ENCODE results near the gene PARP11.

DNA sequence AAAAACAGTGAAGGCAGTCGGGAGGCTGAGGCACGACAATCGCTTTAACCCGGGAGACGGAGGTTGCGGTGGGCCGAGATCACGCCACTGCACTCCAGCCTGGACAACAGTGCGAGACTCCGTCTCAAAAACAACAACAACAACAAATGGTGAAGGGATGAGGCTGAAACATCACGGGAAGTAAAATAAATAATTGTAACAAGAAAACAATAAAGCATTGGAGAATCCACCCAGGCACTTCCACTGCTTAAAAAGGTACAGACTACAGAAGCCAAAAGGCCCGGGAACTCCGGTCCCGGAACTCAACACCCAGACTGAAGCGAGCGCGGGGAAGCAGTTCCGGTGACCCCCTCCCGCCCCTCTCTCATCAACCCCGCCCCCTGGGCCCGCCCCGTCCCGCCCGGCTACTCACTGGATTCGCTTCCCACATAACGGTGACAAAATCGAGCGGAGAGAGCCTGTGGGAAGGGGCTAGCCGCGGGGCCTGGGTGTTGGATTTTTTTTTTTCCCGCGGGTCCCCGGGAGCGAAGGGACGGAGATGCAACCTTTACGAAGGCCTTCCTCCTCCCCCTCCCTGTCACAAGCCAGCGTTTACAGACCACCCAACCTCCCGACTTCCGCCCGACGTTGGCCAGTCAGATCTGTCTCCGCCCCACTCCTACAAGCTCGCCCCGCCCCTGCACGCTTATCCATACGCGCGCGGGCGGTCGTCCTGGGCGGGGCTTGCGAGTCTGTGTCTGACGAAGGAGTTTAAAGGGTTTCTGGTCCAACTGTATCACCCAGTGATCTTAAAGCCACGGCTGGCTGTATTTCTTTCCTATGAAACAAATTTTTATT is at the start of gene PARP11:
- TF ChIP-seq SP1 (IDR thresholded peaks at IDR 0.05) (no peak), FOXK2 (IDR thresholded peaks at IDR 0.05) (no peak), FOXA1 (IDR thresholded peaks at IDR 0.05) (no peak)
